HEK293T (cell line): ENCODE data around the gene SLC25A25.

Experiments used
- BHLHE40 ChIP-seq: fragments of 450-650 bp; IDR thresholded peaks from 2 replicates; pipeline ENCODE4 v1.6.1; 2016; ENCODE audit warnings: mild to moderate bottlenecking, moderate library complexity, borderline replicate concordance
- CTBP1 ChIP-seq: fragments of 450-650 bp; IDR thresholded peaks from 2 replicates; pipeline ENCODE4 v1.6.1; 2016; ENCODE audit warnings: borderline replicate concordance
- ELF4 ChIP-seq: fragments of 450-650 bp; IDR thresholded peaks from 2 replicates; pipeline ENCODE4 v1.6.1; 2017; ENCODE audit warnings: antibody characterized with exemption
- FOXA1 ChIP-seq: fragments of 450-650 bp; IDR thresholded peaks from 2 replicates; pipeline ENCODE4 v1.6.1; 2016; ENCODE audit warnings: mild to moderate bottlenecking
- FOXK2 ChIP-seq: fragments of 450-650 bp; IDR thresholded peaks from 2 replicates; pipeline ENCODE4 v1.6.1; 2016; ENCODE audit warnings: mild to moderate bottlenecking
- FOXM1 ChIP-seq: fragments of 450-650 bp; IDR thresholded peaks from 2 replicates; pipeline ENCODE4 v1.6.1; 2017; ENCODE audit warnings: mild to moderate bottlenecking, borderline replicate concordance
- HDGF ChIP-seq: fragments of 450-650 bp; IDR thresholded peaks from 2 replicates; pipeline ENCODE4 v1.6.1; 2017; ENCODE audit warnings: antibody characterized with exemption, borderline replicate concordance
- NFRKB ChIP-seq: fragments of 450-650 bp; IDR thresholded peaks from 2 replicates; pipeline ENCODE4 v1.6.1; 2016; ENCODE audit warnings: mild to moderate bottlenecking, moderate library complexity
- SP1 ChIP-seq: fragments of 450-650 bp; IDR thresholded peaks from 2 replicates; pipeline ENCODE4 v1.6.1; 2017
- SUZ12 ChIP-seq: fragments of 450-650 bp; IDR thresholded peaks from 2 replicates; pipeline ENCODE4 v1.6.1; 2016; ENCODE audit warnings: mild to moderate bottlenecking
- ZNF384 ChIP-seq: fragments of 450-650 bp; IDR thresholded peaks from 2 replicates; pipeline ENCODE4 v1.6.1; 2016
- TF ChIP-seq, protein P1 (sequence below): fragments of 450-650 bp; IDR thresholded peaks from 2 replicates; pipeline ENCODE4 v1.6.1; 2016

DNA sequence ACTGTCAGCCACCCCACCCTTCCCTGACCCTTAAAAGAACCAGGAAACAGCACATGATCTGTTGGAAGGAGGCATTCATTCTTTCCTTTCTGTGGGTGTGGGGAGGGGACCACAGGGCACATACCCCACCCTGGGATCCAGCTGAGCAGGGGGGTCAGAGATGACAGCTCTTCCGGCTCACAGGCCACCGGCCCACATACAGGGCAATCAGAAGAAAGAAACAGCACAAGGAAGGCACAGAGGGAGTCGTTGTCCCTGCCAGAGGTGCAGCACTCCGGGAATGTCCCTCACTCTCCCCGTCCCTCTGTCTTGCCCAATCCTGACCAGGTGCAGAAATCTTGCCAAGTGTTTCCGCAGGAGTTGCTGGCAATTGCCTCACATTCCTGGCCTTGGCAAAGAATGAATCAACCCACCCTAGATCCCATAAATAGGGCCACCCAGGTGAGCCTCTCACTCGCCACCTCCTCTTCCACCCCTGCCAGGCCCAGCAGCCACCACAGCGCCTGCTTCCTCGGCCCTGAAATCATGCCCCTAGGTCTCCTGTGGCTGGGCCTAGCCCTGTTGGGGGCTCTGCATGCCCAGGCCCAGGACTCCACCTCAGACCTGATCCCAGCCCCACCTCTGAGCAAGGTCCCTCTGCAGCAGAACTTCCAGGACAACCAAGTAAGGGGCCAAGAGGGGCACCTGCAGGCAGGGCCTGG lies 81.1 kb downstream of the SLC25A25 start, which contains the start of gene LCN2:
- no peak for TF ChIP-seq FOXM1
- TF ChIP-seq, protein P1, sequence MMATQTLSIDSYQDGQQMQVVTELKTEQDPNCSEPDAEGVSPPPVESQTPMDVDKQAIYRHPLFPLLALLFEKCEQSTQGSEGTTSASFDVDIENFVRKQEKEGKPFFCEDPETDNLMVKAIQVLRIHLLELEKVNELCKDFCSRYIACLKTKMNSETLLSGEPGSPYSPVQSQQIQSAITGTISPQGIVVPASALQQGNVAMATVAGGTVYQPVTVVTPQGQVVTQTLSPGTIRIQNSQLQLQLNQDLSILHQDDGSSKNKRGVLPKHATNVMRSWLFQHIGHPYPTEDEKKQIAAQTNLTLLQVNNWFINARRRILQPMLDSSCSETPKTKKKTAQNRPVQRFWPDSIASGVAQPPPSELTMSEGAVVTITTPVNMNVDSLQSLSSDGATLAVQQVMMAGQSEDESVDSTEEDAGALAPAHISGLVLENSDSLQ, result no peak
- no peak for TF ChIP-seq SUZ12
- no peak for TF ChIP-seq BHLHE40
- TF ChIP-seq NFRKB, result no peak
- no peak for TF ChIP-seq FOXK2
- no peak for TF ChIP-seq FOXA1
- TF ChIP-seq ELF4, result no peak
- TF ChIP-seq ZNF384, result no peak
- no peak for TF ChIP-seq CTBP1
- TF ChIP-seq HDGF, result no peak
- no peak for TF ChIP-seq SP1
